ENCODE data around the gene SALL2. TPM values are rescaled to one million over a fixed set of nuclear protein-coding genes. Genes with fewer than 3 reads are reported as not detected.

The SALL2 gene
- total RNA-seq, 1 experiment from 2014 or later, result 0.48 TPM

GRCh38 chr14:21528381-21529348 lies 2.5 kb upstream of the SALL2 start:
- DNase-seq (ENCODE audit: low read depth), result no peak

DNA sequence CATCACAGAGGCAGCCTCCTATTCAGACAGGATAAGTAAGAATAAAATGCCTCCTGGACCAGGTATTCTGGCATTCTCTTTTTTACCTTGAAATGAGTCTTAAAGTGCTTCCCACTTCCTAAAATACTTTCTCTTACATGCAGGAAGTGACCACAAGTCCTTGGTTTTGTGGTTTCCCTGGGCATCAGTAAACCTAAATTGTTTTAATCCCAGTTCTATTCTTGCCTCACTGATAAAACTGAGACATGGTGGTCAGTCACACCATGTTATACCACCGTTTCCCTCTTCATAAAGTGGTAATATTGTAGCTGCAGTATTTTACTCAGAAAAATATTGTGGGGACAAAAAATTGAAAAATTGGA lies 1.2 kb upstream of the SALL2 start:
- DNase-seq (ENCODE audit: low read depth), result no peak

DNA sequence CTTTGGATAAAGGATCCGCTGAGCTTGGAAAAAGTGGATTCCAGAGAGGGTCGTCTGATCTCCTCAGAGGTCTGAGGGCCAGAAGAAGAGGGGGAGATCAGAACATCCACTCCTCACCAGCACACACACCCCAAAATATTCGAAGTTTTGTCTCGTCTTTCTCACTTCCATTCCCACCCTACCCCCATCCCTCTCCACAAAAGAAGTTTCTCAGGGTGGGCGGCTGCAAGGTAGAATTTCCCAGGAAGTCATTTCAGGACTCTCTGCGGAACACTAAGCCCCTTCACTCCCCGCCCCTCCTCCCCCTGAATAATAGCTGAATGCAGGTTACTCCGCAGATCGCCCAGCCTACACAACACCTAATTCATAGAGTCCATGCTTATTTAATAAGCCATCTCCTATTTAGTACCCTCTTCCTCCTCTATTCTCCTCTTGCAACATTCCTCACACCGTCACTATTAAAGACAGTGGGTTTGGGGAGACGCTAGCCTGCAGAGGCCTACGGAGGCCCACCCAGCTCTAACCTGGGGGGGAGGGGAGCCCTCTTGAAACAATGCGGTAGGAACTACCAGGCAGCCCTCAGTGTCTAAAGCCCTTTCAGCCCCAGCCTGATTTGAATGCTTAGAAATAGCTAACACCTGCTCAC lies 649 bp upstream of the SALL2 start:
- no peak for DNase-seq (ENCODE audit: low read depth)

DNA sequence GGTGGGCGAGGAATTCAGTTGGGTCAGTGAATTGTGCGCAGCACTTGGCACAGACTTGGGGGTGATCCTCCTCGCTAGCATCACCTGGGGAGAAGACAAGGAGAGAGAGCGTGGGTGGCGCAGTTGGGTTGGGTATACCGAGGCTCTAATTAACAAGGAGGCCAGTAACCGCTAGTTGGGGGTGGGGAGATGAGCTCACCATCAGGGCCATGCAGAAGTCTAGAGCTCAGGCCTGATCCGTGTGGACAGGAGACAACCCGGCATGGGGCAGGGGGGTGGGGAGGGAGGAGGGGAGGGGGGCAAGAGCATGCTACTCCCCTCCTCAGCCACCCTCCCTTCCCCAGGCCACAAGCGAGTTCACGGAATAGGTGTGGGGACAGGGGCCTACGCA lies 580 bp downstream of the SALL2 start:
- DNase-seq (ENCODE audit: low read depth), result no peak

- no peak for DNase-seq (ENCODE audit: low read depth)
Observed at GRCh38 chr14:21524575-21525490, 1.3 kb downstream of the SALL2 start.

- DNase-seq (ENCODE audit: low read depth), result no peak
Observed at GRCh38 chr14:21523203-21523602, 2.9 kb downstream of the SALL2 start.

DNA sequence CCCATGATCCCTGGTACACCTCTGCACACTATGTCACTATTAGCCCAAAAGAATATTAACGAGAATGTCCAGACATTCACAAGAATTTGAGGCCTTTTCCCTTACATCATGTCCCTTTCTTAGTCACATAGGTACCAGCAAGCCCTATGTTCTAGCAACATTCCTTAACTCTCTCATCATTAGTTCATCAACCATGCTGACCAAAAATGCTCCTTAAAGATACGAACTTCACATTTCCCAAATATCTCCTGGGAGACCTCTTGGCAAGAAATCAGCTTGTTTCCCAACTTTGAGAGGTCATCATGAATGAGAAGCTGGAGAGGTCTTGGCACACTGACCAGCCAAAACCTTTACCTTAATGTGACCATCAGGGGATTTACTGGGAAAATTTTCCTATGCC lies 4.6 kb downstream of the SALL2 start:
- no peak for DNase-seq (ENCODE audit: low read depth)

DNA sequence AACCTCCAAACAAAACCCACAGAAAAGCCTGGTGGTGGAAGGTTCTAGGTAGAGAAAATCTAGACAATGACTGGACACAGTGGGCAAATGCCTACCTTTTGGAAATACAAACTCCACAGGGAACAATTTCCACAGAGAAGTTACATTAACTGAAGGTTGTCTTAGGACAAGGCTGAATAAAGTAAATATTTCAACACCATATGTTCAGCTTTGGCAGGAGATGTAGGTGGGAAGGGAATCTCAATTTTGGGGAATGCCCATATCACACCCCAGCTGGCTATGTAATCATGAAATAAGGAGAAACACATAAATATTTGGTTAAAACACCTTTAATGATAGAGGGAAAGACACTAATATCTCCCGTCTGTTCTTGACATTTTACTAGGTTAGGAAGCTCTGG lies 5.4 kb downstream of the SALL2 start:
- no peak for DNase-seq (ENCODE audit: low read depth)

GRCh38 chr14:21518725-21519124 lies 7.4 kb downstream of the SALL2 start:
- no peak for DNase-seq (ENCODE audit: low read depth)

DNA sequence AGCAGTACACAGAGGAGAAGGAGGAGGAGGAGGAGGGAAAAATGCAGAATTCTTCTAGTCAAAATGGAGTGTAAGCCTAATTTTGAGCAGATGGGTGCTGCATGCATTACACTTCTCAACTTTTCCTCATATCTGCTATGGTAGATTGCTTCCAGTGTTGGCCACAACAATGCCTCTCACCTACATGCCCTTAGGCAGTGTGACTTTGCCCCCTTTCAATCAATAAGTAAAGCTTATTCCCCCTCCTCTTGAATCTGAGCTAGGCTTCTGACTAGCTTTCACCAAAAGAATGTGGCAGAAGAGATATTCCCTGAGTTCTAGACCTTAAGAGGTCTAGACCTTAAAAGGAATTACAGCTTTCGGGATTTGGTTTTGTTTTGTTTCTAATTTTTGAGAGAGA lies 11.8 kb downstream of the SALL2 start:
- DNase-seq (ENCODE audit: low read depth), result no peak

- peak; percentile 99 for DNase-seq (ENCODE audit: low read depth)
Observed at GRCh38 chr14:21510735-21511657, 15.2 kb downstream of the SALL2 start, which contains the start of gene METTL3. TSS of gene METTL3 (minus strand) at chr14:21511340. CDS start at chr14:21511223, 117 bp downstream.

DNA sequence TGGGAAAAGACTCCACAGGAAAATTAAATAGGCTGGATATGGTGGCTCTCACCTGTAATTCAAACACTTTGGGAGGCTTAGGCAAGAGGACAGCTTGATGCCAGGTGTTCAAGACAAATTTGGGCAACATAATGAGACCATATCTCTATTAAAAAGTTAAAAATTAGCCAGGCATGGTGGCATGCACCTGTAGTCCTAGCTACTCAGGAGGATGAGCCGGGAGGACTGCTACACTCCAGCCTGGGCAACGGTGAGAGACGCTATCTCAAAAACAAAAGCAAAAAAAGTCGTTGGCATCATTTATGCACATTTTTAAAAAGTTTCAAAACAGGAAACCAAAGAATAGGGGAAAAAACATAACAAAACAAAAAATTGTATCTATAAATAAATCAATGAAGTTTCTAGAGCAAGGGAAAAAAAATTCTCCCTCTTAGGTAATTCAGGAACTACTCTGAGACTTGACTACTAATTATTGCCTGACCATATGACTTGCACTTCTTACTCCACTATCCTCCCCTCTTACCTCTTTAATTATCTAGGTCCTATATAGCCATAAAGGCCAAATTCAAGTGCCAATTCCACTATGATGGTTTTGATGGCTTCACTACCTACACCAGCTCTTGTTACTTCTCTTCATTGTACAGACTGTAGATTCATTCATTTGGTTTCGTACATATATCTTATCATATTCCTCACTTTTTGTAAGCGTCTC lies 16.6 kb downstream of the SALL2 start:
- DNase-seq (ENCODE audit: low read depth), result no peak

GRCh38 chr14:21506557-21506956 lies 19.6 kb downstream of the SALL2 start:
- no peak for DNase-seq (ENCODE audit: low read depth)

DNA sequence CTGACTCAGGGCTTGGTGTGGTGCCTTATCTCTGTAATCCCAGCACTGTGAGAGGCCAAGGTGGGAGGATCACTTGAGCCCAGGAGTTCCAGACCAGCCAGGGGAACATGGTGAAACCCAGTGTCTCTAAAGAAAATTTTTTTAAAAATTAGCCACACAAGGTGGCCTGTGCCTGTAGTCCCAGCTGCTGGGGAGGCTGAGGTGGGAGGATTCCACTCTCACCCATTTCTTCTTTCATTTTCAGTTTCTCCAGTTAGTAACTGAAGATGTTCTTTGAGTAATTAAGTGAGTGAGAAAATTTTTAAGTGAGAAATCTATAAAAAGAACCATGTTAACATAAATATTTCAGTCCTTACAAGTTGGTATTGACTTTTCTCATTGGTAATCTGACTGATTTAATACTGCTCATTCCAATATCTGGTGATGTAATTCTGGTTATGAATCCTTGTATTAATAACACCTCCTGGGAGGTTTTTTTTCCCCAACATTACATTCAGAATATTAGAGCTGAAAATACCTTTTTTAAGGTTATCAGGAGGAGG lies 21.1 kb downstream of the SALL2 start:
- DNase-seq (ENCODE audit: low read depth), result no peak

- DNase-seq (ENCODE audit: low read depth), result no peak
Observed at GRCh38 chr14:21503376-21503775, 22.8 kb downstream of the SALL2 start.

DNA sequence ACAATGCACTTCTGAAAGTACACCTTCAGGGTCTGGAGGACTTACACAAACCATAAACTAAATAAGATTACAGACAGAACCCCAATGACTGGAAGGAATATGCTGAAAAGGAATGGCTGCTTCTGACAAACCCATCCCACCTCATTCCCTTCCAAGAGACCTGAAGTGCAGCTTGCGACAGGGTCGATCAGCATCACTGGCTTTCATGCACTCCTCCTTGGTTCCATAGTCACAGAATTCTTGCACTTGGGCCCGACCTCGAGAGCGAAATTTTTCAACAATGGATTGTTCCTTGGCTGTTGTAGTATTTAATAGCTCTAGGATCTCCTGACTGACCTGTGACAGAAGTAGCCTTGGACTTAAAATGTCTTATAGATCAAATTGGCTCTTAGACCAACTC lies 24.6 kb downstream of the SALL2 start:
- no peak for DNase-seq (ENCODE audit: low read depth)

GRCh38 chr14:21498540-21499526 lies 27.3 kb downstream of the SALL2 start:
- DNase-seq (ENCODE audit: low read depth), result peak; percentile 39

DNA sequence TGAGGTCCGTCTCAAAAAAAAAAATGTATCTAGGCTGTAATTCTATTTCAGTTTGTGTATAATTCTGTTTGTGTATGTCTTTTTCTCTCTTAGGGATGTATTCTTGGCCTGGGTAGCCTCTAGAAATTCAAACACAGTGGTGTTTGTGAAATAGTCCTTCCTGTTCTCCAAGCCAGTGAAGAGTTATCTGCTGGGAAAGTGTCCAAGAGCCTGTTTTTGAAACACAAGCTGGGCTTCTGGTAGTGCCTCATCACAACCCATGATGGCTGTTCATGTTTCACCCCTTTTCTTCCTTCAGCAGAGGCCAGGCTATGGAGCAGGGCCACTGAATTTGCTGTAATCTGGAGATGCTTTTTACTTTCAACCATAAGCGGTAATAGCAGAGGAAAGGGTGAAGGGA lies 29.7 kb downstream of the SALL2 start:
- DNase-seq (ENCODE audit: low read depth), result no peak
